Measurements from ENCODE around the gene NEUROD1.
"Not testable (repeated sequence)": the region's sequence is repeated elsewhere in the genome, so short reads cannot be mapped to it uniquely, and the experiment has no call there.

Gene NEUROD1

GRCh38 chr2:181680055-181680936 is at the start of gene NEUROD1:
Gene NEUROD1, minus strand, starts transcription at chr2:181680517. Its CDS starts 1,657 bp downstream, at chr2:181678860.
- peaks cover 74% of the 10 kb centered on the region for H3K4me1 Mint-ChIP-seq
- H3K9me3 Mint-ChIP-seq, result peaks cover 5 to 11% of the 10 kb centered on the region in 2 donors
- peak; percentile 43 for ATAC-seq

GRCh38 chr2:181725476-181725875 is 45.2 kb upstream of the NEUROD1 start:
- DNase-seq (no peak), ATAC-seq (no peak)
- Mint-ChIP-seq H3K27me3 (peaks cover 7% of the 10 kb centered on the region), H3K4me1 (no peaks in the 10 kb centered on the region), H3K9me3 (no peaks in the 10 kb centered on the region), H3K4me3 (no peak overlapping the region), H3K27ac (no peak overlapping the region)

More at GRCh38 chr2:181680055-181680936, at the start of gene NEUROD1:
- H3K27ac Mint-ChIP-seq, result no peak within 1 kb of the TSS
- peak within 1 kb of the TSS; percentile 80 to 81 for H3K4me3 Mint-ChIP-seq
- DNase-seq, result peak in 1 of 2 donors; percentile 32
- H3K27me3 Mint-ChIP-seq, result peaks cover 93% of the 10 kb centered on the region

GRCh38 chr2:181724662-181725061 is 44.3 kb upstream of the NEUROD1 start:
- Mint-ChIP-seq H3K27me3 (peaks cover 7% of the 10 kb centered on the region), H3K27ac (no peak overlapping the region), H3K4me3 (no peak overlapping the region), H3K4me1 (no peaks in the 10 kb centered on the region), H3K9me3 (no peaks in the 10 kb centered on the region)
- DNase-seq, result no peak
- no peak for ATAC-seq

- Mint-ChIP-seq H3K4me3 (no peak overlapping the region), H3K27me3 (peaks cover 7% of the 10 kb centered on the region), H3K27ac (no peak overlapping the region), H3K9me3 (no peaks in the 10 kb centered on the region), H3K4me1 (no peaks in the 10 kb centered on the region)
- ATAC-seq (no peak), DNase-seq (no peak)
Observed at GRCh38 chr2:181723731-181724130, 43.4 kb upstream of the NEUROD1 start.

GRCh38 chr2:181715033-181715630 is 34.8 kb upstream of the NEUROD1 start:
- Mint-ChIP-seq H3K27me3 (no peaks in the 10 kb centered on the region), H3K4me3 (no peak overlapping the region), H3K4me1 (no peaks in the 10 kb centered on the region), H3K27ac (no peak overlapping the region), H3K9me3 (no peaks in the 10 kb centered on the region)
- peak; percentile 77 for ATAC-seq
- DNase-seq, result peak; percentile 65

GRCh38 chr2:181711051-181711450 is 30.7 kb upstream of the NEUROD1 start:
- not testable (repeated sequence) for ATAC-seq

GRCh38 chr2:181702519-181702918 is 22.2 kb upstream of the NEUROD1 start:
- H3K27me3 Mint-ChIP-seq, H3K9me3 Mint-ChIP-seq, H3K4me1 Mint-ChIP-seq, H3K4me3 Mint-ChIP-seq, ATAC-seq, H3K27ac Mint-ChIP-seq, DNase-seq: not testable (repeated sequence)

More at GRCh38 chr2:181711051-181711450, 30.7 kb upstream of the NEUROD1 start:
- not testable (repeated sequence) for H3K27me3 Mint-ChIP-seq, H3K4me3 Mint-ChIP-seq, H3K9me3 Mint-ChIP-seq, H3K27ac Mint-ChIP-seq, DNase-seq, H3K4me1 Mint-ChIP-seq

GRCh38 chr2:181698223-181698622 is 17.9 kb upstream of the NEUROD1 start:
- H3K4me1 Mint-ChIP-seq, result no peaks in the 10 kb centered on the region
- ATAC-seq (no peak), DNase-seq (no peak)
- H3K9me3 Mint-ChIP-seq, result peaks cover 0 to 7% of the 10 kb centered on the region in 2 donors
- H3K27me3 Mint-ChIP-seq, result peaks cover 17% of the 10 kb centered on the region
- no peak overlapping the region for H3K4me3 Mint-ChIP-seq
- no peak overlapping the region for H3K27ac Mint-ChIP-seq

GRCh38 chr2:181697571-181697970 is 17.3 kb upstream of the NEUROD1 start:
- no peak for DNase-seq
- no peaks in the 10 kb centered on the region for H3K4me1 Mint-ChIP-seq
- no peak overlapping the region for H3K27ac Mint-ChIP-seq
- peaks cover 17% of the 10 kb centered on the region for H3K27me3 Mint-ChIP-seq
- peaks cover 0 to 2% of the 10 kb centered on the region in 2 donors for H3K9me3 Mint-ChIP-seq
- no peak overlapping the region for H3K4me3 Mint-ChIP-seq
- no peak for ATAC-seq

- ATAC-seq, result no peak
- H3K4me3 Mint-ChIP-seq, result no peak overlapping the region
Observed at GRCh38 chr2:181697126-181697525, 16.8 kb upstream of the NEUROD1 start.

GRCh38 chr2:181694271-181694670 is 14.0 kb upstream of the NEUROD1 start:
- ATAC-seq (no peak), DNase-seq (no peak)
- Mint-ChIP-seq H3K27me3 (peaks cover 32% of the 10 kb centered on the region), H3K27ac (no peak overlapping the region), H3K9me3 (no peaks in the 10 kb centered on the region), H3K4me1 (no peaks in the 10 kb centered on the region), H3K4me3 (no peak overlapping the region)

More at GRCh38 chr2:181697126-181697525, 16.8 kb upstream of the NEUROD1 start:
- peaks cover 17% of the 10 kb centered on the region for H3K27me3 Mint-ChIP-seq
- no peaks in the 10 kb centered on the region for H3K9me3 Mint-ChIP-seq
- H3K27ac Mint-ChIP-seq, result no peak overlapping the region
- H3K4me1 Mint-ChIP-seq, result no peaks in the 10 kb centered on the region
- no peak for DNase-seq

GRCh38 chr2:181690860-181691259 is 10.5 kb upstream of the NEUROD1 start:
- DNase-seq (no peak), ATAC-seq (no peak)
- H3K27me3 Mint-ChIP-seq, result peaks cover 49% of the 10 kb centered on the region
- no peak overlapping the region for H3K4me3 Mint-ChIP-seq
- no peaks in the 10 kb centered on the region for H3K4me1 Mint-ChIP-seq
- no peaks in the 10 kb centered on the region for H3K9me3 Mint-ChIP-seq
- no peak overlapping the region for H3K27ac Mint-ChIP-seq

GRCh38 chr2:181686576-181687185 is 6.4 kb upstream of the NEUROD1 start:
- Mint-ChIP-seq H3K27me3 (peaks cover 83% of the 10 kb centered on the region), H3K4me3 (no peak overlapping the region), H3K4me1 (peaks cover 35% of the 10 kb centered on the region), H3K9me3 (no peaks in the 10 kb centered on the region), H3K27ac (no peak overlapping the region)
- ATAC-seq (no peak), DNase-seq (no peak)

- Mint-ChIP-seq H3K9me3 (no peaks in the 10 kb centered on the region), H3K27ac (no peak overlapping the region), H3K4me1 (peaks cover 50% of the 10 kb centered on the region), H3K27me3 (peaks cover 89% of the 10 kb centered on the region), H3K4me3 (no peak overlapping the region)
- ATAC-seq (no peak), DNase-seq (no peak)
Observed at GRCh38 chr2:181685150-181685688, 4.9 kb upstream of the NEUROD1 start.

GRCh38 chr2:181684454-181685149 is 4.3 kb upstream of the NEUROD1 start:
- ATAC-seq (no peak), DNase-seq (no peak)
- Mint-ChIP-seq H3K9me3 (no peaks in the 10 kb centered on the region), H3K4me3 (peak overlapping the region; percentile 41 to 77), H3K4me1 (peaks cover 53% of the 10 kb centered on the region), H3K27ac (no peak overlapping the region), H3K27me3 (peaks cover 91% of the 10 kb centered on the region)
